Measurements from ENCODE around the gene CHAC2. TPM values are rescaled to one million over a fixed set of nuclear protein-coding genes. Genes with fewer than 3 reads are reported as not detected.
A peak's percentile ranks its signal among the peaks of the same experiment; 100 is the strongest.

CHAC2 gene
- total and polyA plus RNA-seq, 9 of the 15 experiments (the other 6 are each of a cell fraction or from before 2014, with no cell fraction given): 9.8 to 35.6 (median 18.2) TPM

DNA sequence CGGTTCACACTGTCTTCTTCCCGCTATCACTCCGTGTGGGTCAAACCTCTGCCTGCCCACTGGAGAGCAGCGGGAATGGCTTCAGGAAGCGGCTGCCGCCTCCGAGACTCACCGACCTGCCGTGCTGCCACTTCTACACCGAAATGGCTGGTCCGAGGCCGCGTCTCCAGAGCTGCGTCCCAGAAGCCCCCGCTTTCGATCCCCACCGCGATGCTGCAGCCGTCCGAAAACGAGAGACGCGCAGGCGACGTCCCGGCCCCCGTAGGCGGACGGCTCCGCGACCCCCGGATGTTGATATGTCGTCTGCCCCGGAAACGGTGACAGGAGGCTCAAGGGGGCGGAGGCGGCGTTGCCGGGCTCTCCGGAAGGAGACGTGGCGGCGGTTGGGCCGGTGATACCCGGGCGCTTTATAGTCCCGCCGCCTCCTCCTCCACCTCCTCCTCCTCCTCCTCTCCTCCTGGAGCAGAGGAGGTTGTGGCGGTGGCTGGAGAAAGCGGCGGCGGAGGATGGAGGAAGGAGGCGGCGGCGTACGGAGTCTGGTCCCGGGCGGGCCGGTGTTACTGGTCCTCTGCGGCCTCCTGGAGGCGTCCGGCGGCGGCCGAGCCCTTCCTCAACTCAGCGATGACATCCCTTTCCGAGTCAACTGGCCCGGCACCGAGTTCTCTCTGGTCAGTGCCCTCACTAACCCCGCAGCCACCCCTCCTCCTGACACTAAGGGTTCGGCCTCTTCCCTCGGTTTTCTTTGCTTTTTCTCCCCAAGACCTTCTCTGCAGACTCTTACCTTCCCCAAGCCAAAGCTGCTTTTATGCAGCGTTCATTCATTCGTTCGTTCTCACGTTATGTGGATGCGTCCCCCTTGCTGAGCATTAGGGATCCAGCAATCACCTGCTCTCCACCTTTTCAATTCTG lies 19.4 kb downstream of the CHAC2 start, which contains the start of the genes ASB3 and ERLEC1 (continued):
- TF ChIP-seq, protein P1, sequence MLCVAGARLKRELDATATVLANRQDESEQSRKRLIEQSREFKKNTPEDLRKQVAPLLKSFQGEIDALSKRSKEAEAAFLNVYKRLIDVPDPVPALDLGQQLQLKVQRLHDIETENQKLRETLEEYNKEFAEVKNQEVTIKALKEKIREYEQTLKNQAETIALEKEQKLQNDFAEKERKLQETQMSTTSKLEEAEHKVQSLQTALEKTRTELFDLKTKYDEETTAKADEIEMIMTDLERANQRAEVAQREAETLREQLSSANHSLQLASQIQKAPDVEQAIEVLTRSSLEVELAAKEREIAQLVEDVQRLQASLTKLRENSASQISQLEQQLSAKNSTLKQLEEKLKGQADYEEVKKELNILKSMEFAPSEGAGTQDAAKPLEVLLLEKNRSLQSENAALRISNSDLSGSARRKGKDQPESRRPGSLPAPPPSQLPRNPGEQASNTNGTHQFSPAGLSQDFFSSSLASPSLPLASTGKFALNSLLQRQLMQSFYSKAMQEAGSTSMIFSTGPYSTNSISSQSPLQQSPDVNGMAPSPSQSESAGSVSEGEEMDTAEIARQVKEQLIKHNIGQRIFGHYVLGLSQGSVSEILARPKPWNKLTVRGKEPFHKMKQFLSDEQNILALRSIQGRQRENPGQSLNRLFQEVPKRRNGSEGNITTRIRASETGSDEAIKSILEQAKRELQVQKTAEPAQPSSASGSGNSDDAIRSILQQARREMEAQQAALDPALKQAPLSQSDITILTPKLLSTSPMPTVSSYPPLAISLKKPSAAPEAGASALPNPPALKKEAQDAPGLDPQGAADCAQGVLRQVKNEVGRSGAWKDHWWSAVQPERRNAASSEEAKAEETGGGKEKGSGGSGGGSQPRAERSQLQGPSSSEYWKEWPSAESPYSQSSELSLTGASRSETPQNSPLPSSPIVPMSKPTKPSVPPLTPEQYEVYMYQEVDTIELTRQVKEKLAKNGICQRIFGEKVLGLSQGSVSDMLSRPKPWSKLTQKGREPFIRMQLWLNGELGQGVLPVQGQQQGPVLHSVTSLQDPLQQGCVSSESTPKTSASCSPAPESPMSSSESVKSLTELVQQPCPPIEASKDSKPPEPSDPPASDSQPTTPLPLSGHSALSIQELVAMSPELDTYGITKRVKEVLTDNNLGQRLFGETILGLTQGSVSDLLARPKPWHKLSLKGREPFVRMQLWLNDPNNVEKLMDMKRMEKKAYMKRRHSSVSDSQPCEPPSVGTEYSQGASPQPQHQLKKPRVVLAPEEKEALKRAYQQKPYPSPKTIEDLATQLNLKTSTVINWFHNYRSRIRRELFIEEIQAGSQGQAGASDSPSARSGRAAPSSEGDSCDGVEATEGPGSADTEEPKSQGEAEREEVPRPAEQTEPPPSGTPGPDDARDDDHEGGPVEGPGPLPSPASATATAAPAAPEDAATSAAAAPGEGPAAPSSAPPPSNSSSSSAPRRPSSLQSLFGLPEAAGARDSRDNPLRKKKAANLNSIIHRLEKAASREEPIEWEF (CRISPR knock-in tag; IDR thresholded peaks at IDR 0.05): no peak
- TF ChIP-seq, protein P2, sequence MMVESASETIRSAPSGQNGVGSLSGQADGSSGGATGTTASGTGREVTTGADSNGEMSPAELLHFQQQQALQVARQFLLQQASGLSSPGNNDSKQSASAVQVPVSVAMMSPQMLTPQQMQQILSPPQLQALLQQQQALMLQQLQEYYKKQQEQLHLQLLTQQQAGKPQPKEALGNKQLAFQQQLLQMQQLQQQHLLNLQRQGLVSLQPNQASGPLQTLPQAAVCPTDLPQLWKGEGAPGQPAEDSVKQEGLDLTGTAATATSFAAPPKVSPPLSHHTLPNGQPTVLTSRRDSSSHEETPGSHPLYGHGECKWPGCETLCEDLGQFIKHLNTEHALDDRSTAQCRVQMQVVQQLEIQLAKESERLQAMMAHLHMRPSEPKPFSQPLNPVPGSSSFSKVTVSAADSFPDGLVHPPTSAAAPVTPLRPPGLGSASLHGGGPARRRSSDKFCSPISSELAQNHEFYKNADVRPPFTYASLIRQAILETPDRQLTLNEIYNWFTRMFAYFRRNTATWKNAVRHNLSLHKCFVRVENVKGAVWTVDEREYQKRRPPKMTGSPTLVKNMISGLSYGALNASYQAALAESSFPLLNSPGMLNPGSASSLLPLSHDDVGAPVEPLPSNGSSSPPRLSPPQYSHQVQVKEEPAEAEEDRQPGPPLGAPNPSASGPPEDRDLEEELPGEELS (CRISPR knock-in tag; IDR thresholded peaks at IDR 0.05; ENCODE audit: borderline replicate concordance): 0 out of 2 replicates have a peak, but pooled peaks have one; percentile 56
- peak; percentile 94 for TF ChIP-seq GABPB1 (CRISPR knock-in tag; IDR thresholded peaks at IDR 0.05)
- peak; percentile 64; the same call in 1 of the 2 replicates for TF ChIP-seq MBD2 (IDR thresholded peaks at IDR 0.05; ENCODE audit: borderline replicate concordance, low read depth)
- no peak for TF ChIP-seq MTF1 (CRISPR knock-in tag; IDR thresholded peaks at IDR 0.05; ENCODE audit: borderline replicate concordance)
- TF ChIP-seq ZNF217 (CRISPR knock-in tag; IDR thresholded peaks at IDR 0.05): no peak
- TF ChIP-seq CREM (IDR thresholded peaks at IDR 0.05; ENCODE audit: low read depth): peak; percentile 88
- TF ChIP-seq STAT5B (CRISPR knock-in tag; IDR thresholded peaks at IDR 0.05): no peak
- TF ChIP-seq C11orf30 (IDR thresholded peaks at IDR 0.05; ENCODE audit: low read depth): peak; percentile 86
- no peak for TF ChIP-seq HDAC8 (tag; IDR thresholded peaks at IDR 0.05)
- no peak for TF ChIP-seq BCL6 (CRISPR knock-in tag; IDR thresholded peaks at IDR 0.05)
- TF ChIP-seq, protein P3, sequence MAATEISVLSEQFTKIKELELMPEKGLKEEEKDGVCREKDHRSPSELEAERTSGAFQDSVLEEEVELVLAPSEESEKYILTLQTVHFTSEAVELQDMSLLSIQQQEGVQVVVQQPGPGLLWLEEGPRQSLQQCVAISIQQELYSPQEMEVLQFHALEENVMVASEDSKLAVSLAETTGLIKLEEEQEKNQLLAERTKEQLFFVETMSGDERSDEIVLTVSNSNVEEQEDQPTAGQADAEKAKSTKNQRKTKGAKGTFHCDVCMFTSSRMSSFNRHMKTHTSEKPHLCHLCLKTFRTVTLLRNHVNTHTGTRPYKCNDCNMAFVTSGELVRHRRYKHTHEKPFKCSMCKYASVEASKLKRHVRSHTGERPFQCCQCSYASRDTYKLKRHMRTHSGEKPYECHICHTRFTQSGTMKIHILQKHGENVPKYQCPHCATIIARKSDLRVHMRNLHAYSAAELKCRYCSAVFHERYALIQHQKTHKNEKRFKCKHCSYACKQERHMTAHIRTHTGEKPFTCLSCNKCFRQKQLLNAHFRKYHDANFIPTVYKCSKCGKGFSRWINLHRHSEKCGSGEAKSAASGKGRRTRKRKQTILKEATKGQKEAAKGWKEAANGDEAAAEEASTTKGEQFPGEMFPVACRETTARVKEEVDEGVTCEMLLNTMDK (IDR thresholded peaks at IDR 0.05; ENCODE audit: borderline replicate concordance, insufficient read depth, low read depth, low read length, poor library complexity, severe bottlenecking): no peak
- TF ChIP-seq, protein P4, sequence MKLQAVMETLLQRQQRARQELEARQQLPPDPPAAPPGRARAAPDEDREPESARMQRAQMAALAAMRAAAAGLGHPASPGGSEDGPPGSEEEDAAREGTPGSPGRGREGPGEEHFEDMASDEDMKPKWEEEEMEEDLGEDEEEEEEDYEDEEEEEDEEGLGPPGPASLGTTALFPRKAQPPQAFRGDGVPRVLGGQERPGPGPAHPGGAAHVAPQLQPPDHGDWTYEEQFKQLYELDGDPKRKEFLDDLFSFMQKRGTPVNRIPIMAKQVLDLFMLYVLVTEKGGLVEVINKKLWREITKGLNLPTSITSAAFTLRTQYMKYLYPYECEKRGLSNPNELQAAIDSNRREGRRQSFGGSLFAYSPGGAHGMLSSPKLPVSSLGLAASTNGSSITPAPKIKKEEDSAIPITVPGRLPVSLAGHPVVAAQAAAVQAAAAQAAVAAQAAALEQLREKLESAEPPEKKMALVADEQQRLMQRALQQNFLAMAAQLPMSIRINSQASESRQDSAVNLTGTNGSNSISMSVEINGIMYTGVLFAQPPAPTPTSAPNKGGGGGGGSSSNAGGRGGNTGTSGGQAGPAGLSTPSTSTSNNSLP (IDR thresholded peaks at IDR 0.05; ENCODE audit: borderline replicate concordance, low read depth, low read length): no peak
- TF ChIP-seq ZNF124 (CRISPR knock-in tag; IDR thresholded peaks at IDR 0.05): no peak
- TF ChIP-seq SMC3 (conservative IDR thresholded peaks at IDR 0.05; ENCODE audit: insufficient read depth, low read depth, low read length): no peak
- TF ChIP-seq ZC3H11A (IDR thresholded peaks at IDR 0.05; ENCODE audit: low read depth, low read length): no peak

Data from K562 (cell line).